ENCODE results near the gene TMEM151B.
A peak's percentile ranks its signal among the peaks of the same experiment; 100 is the strongest.

The TMEM151B gene

DNA sequence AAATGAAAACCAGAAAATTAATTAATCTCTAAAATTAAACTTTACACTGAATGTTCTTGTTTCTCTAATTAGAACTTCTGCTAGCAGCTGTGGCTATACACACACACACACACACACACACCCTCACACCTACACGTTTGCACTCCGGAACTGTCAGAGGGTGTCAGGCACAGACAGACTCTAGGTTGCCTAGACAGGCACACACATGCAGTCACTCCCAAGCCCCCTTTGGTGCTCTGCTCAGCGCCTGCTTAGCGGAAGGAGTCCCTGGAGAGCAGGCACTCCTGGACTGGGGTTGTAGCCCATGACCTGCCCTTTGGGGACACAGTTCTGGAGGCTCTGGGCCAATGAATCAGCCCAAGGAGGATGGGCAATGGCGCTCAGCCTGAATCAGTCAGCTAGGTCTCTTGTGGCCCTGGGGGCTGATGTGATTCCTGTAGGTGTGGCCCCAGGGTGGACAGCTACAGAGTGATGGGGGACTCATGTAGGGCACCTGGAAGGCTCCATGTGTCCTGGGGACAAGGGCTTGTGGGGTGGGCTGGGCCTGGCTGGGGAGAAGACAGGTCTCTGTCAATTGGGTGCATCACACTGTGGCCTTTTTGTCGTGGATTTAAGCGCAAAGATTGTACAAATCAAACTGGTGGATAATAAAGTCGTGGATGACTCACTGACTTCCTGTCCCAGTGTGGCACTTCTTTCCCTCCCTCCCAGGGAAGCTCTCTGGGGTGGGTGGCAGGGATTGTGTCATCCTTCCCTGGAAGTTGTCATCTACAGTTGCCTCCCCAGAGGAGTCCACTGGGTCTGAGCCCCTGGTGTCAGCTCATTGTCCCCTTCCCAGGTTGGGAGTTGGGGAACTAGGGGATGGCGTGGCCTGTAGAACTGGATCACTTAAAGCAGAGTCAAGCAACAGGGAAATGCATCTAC is 8.8 kb downstream of the TMEM151B start:
- no peak for DNase-seq (ENCODE audit: low read depth)

DNA sequence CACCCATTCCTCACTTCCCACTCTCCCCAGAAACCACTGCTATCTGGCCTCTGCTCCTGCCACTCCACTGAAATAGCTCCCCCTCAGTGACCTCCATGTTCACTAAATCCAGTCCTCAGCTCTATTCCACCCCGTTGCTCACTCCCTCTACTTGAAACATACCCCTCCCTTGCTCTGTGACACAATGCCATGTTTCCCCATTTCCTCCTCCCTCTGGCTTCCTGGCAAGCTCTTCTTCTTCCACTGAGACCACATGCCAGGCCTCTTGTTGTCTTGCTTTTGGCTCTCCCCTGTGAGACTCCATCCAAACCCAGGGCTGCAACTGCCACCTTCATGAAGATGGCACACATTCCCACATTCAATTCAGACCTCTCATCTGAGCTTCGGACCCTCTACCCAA is 13.9 kb downstream of the TMEM151B start:
- no peak for DNase-seq (ENCODE audit: low read depth)

DNA sequence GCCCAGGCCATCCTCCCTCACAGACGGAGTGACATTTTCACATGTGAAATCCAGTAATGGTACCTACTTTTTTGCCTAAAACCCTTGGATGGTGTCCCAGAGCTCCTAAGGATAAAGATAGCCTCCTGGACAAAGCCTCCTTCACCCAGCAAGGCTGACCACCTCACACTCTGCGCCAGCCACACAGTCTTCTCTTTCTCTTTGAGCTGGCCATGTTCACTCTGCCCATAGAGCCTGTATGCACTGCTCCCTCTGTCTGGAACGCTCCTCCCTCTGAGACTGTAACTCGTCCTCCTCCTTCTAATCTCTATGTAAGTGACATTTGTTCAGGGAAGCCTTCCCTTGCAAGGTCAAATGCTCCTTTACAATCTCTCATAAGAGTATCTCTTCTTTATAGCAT is 14.6 kb downstream of the TMEM151B start:
- DNase-seq (ENCODE audit: low read depth) = no peak

DNA sequence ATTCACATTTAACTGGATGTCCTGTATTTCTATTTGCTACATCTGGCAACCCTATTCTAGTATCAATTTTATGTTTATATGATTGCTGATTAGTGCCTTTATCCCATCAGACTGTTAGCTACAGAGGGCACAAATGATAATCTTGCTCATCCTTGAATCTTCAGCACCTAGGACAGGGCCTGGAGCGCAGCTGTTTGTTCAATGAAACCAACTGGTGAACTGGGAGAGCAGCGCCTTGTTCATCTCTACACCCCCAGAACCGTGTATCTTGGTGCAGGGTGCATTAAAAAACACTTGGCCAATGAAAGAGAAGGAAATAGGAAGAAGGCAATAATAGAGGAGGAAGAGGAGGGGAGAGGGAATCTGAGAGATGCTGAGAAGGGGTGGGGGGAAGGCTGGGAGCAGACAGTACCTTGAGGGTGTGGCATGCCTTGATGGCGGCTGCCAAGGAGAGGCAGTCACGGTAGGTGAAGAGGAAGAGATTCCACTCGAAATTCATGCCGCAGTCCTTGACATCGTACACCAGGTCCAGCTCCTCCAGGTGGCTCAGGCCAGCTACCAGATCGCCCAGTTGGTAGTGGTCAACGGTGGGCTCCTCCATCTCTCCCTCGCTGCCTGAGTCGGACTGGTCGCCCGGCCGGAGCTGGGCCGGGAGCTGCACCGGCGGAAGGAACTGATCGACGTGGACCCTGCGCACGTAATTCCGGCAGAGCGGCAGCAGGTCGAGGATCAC is 15.5 kb downstream of the TMEM151B start:
- peak; percentile 30 for DNase-seq (ENCODE audit: low read depth)

DNA sequence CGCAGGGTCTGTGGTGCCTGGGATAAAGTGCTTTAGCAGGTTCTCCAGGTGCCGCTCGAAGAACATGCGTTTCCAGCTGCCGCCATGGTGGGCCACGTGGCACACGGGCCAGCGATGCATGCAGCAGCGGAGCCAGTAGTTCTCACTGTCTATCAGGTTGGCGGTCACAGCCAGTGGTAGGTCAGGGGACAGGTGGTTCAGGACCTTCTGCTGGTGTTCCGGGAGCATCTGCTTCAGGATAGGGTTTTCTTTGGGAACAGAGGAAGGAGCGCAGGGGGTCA is 16.0 kb downstream of the TMEM151B start:
- no peak for DNase-seq (ENCODE audit: low read depth)

DNA sequence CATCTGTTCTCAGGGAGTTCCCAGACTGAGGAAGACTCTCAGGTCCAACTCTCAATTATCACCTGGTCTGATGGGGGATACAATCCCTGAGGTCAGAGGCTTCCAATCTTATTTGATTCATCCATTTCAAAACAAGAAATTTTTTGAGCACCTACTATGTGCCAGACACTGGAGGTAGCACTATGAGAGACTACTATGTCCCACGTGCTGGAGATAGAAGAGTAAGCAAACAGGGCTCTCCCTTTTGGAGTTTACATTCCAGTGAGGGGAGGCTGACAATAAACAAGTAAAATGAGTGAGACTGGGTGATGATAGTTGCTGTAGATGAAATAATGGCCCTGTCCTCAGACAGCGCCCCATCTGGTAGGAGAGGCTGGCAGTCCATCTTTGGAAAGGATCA is 16.5 kb downstream of the TMEM151B start:
- DNase-seq (ENCODE audit: low read depth) = no peak

DNA sequence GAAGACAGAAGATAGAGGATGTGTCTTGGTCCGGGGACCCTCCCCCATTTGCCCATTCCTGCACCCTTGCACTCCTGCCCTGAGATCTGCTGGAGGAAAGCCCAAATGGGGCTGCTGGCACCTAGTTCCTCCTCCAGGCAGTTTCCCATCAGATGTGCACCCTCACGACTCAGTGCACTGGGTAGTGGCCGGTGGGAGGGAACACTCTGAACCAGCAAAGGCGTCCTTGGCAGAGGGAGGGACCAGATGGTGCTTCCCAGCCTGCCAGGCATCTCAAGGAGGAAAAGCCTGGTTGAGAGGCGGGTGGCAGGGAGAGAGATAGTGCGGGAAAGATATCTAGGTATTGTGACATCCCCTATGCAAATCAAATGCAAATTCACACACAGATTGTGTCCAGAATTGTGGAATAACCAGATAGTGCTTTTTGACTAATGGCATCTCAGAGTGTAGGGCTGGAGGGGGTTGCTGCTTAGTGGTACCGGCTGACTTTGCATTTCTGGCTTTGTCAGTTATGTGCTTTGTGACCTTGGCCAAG is 19.5 kb downstream of the TMEM151B start:
- DNase-seq (ENCODE audit: low read depth) = no peak

DNA sequence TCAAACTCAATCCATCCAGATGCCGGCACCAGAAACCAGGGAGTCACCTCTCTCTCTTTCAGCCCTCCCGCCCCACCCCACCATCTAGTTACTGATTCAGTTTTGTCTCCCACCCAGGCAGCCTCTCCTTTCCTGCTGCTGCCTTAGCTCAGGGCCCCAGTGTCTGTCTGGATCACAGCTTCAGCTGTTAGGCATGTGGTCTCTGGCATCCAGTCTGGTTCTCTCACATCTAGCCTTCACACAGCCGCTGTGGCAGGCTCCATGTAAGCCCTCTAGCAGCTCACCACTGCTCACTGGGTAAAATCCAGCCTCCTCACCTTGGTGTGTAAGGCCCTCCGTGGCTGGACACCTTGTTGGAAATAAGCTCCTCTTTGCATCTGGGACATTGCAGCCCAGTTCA is 21.6 kb downstream of the TMEM151B start:
- no peak for DNase-seq (ENCODE audit: low read depth)

DNA sequence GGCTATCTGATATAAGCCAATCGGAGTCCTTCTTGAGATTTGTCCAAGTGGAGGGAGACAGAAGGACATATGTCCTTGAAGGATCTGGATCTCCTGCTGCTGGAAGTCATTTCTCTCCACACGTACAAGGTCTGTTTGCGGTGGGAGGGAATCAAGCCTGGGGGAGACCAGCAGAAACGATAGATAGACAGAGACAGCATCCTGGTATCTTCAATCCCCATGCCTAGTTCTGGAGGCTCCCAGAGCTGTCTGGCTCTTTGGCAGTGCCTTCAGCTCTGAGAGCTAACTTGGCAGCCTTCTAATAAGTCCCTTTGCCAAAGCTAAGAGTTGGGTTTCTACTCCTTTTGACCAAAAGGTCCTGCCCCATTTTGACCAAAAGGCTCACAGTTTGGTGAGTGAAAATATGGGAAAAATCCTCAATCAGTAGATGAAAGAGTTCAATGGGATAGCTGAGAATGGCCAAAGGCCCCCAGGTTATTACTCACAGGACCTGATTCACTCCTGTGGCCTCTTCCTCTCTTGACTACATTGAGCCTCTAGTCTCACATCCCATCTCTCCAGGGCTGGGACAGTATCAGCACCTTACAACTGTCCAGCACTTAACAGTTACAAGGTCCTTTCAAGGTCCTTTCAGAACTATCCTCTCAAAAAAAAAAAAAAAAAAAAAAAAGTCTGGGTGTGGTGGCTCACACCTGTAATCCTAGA is 22.6 kb downstream of the TMEM151B start:
- no peak for DNase-seq (ENCODE audit: low read depth)

DNA sequence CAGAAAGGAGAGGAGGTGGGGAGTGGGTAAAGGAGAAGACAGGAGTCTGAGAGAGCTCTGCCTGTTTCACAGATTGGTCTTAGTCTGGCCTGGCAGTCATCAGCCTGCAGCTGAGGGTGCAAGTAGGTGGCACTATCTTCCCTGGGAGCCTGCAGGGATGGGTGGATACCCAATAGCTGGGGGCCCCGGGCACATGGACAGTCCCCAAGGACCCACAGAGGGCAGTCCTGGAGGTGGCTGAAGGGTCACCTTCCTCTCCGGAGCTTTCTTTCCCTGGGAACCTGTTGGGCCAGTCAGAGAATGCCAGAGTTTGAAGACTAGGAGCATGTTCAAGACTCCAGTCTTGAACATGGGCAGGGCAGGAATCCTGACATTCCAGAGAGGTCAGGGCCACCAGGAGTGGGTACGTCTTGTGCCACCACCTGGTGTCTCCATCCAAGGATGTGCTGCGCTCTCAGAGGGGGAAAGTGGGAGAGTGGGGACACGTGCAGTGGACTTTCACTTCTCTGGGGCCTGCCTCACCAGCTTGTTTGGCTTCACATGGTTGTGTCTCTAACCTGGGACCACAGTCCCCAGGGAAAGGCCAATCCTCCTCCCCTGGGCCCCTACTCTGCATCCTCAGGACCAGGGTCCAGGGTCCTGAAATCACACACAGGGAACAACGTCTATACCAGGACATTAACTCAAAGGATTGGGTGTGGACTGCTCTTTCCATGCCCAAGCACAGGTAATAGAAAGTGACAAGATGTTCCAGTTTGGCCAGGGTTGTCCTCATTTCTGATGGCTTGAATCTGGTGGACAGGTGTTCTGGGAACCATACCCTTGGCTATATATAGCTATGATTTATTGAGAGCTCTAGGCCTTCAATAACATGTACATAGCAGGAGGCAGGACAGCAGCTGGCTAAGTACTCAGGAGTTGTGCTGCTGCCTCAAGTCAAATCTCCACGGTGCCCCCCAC is 24.9 kb downstream of the TMEM151B start:
- no peak for DNase-seq (ENCODE audit: low read depth)

DNA sequence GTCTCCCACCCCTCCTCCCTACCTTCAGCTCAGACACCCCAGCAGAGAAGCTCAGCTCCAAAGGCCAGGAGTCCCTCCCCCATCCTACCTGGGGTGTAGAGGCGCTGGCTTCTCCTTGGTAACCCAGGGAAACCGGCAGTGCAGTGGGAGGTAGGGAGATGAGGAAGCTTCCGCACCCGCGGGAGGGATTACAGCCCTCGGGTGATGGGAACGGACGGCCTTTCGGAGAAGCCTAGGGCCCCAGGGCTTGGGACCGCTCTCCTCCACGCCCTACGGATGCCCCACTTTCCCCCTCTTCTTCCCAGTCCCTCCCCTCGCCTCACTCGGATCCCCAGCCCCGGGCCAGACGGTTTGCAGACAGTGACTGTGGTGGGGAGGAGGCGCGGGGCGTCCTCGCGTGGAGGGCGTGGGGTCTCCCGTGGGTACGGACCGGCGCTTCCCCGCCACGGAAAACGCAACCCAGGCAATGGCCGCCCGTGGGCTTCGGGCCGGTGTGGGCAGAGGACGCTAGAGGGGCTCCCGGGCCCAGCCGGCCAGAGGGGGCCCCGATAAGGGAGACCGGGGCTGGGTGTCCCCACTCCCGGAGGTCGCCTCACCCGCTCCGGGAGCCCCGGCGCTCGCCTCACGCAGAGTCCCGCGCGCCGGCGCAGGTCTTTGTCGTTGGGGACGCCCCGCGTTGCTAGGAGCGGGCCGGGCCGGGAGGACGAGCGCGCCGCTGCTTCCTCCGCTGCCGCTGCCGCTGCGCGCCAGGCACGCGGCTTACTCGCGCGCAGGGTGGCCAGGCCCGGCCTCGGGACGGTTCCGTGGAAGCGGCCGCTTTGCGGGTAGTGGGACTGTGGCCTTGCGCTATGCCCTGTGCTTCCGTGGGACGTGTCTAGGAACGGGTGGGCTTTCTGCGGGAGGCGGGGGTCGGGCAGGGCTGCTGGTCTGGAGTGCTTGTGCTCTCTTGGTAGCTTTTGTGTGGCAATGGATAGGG is 27.1 kb downstream of the TMEM151B start:
- DNase-seq (ENCODE audit: low read depth) = no peak

DNA sequence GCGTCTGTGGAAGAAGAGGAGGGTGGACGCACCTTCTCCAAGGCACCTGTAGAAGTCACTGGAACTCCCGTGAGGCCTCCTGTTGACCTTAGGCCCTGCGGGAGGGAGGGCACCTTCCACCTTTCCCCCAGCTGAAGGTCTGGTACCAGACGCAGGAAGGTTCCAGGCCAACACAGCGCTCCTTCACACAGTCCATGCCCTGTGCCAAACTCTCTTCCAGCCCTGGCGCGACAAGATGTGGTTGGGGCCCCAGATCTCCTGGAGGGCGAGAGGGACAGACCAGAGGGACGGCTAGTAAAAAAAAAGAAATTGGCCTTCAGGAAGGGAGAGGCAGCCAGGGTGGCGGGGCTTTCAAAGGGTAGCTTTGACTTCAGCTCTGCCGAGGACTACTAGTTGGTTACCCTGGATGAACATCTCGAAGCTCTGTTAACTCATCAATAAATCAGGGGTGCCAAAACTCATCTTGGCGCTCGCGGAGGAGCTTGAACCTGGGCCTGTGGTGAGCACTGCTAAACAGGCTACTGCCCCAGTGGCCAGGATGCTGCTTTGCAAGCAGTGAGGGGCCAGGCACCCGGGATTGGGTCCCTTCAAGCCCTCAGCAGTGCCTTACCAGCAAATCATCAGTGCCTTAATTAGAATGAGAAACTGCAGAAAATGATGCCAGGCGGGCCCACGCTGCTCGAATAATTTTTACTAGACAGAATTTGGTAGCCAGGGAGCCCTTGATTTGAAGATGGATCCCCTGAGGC is 28.0 kb downstream of the TMEM151B start:
- DNase-seq (ENCODE audit: low read depth) = no peak

DNA sequence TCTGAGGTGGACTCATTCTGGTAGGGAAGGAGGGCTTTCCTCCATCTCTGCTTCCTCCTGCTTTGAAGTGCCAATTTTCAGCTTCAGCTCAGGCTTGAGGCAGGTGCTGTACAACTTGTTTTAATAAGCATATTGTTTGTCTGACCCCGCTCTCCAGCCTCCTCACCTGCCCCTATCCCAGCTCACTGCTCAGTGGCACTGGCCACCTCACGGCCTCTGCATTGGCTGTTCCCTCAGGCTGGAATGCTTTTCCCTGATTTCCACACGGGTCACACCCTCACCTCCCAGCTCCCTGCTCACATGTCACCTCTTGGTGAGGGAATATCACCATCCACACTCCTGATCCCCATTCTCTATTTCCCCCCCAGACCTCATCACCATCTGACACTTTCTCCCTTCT is 28.6 kb downstream of the TMEM151B start:
- no peak for DNase-seq (ENCODE audit: low read depth)

DNA sequence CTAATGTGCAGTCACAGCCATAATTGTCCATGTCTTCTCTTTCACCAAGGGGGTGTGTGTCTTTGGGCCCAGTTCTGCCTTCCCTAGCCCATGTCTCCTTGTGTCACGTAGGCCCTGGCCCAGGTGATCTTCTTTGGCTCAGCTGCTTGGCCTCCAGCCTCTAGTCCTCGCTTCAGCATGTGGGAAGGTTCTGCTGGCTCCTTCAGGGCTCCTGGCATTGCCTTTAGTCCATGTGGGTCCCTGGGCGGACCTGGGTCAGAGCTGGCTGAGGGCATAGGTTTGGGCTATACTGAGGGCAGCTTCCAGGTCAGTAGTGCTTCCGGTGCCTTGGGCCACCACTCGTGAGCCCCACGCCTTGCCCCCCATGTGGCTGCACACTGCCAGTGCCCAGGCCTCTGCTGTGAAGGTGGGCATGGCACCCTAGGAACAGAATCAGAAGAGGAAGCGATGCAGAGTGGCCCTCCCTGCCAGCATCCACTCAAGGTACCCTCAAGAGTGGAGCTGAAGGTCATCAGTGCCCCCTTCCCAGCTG is 30.1 kb downstream of the TMEM151B start:
- no peak for DNase-seq (ENCODE audit: low read depth)

DNA sequence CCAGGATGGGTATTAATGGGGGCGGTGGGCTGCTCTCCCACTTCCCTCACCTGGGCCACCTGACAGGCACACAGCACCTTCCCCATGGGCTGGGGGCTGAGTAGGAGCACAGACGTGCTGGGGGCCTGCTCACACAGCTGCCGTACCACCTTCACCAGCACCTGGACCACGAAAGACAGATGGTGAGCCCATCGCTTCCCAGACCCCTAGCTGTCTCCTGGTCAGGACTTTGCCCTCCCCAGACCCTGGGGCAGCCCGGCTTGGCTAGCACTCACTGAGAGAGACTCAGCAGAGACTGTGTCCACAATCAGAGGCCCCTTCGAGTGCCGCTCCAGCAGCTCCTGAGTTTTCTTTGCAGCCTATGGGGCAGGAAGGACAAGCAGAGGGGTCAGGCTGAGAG is 30.9 kb downstream of the TMEM151B start:
- DNase-seq (ENCODE audit: low read depth) = no peak

DNA sequence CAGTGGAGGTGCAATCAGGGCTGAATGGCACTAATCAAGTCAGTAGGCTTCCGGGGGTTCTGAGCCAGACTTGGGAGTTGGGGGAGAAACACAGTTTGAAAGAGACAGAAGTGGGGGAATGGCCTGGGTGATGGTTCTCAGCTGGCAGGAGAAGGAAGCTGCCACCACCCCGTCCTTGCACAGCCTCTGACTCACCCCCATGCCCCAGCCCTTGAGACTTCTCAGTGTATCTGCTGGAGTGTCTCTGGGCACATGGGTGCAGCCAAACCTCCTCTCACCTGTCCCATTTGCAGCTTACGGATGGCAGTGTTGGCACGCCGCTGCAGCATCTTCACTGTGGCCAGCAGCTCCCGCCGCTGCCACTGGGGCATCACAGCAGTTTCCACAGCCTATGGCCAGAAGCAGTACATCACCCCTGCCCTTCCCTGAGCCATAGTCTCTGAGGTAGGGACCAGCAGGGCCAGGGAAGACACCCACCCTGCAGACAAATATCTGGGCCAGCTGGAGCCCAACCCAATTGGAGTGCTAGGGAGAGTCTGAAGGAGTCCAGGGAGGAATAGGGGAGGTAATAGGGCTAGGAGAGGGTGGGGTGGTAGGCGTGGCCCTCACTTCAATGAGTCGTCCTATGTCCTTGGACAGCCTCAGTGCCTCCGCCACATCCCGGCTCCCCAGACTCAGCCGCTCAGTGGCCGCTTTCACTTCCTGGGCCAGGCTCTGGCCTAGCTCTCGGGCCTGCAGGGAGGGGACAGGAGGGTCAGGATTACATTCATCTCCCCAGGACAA is 31.7 kb downstream of the TMEM151B start:
- DNase-seq (ENCODE audit: low read depth) = no peak

DNA sequence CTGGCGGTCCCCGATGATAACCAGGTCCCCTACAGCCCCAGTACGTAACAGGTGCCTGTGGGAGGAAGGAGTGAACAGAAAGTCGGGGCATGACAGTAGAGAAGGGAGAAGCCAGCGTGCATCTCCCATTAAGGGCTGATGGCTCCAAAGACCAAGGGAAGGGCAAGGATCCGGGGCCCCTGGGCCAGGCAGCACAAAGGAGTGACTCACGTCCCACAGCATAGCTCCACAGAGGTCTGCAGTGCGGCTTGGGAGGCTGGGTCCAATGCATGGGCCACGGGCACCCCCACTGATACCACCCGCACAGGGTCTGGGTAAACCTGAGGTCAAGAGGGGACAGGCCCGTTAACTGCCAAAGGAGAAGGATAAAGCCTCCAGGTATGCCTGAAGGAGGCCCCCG is 32.6 kb downstream of the TMEM151B start:
- no peak for DNase-seq (ENCODE audit: low read depth)

DNA sequence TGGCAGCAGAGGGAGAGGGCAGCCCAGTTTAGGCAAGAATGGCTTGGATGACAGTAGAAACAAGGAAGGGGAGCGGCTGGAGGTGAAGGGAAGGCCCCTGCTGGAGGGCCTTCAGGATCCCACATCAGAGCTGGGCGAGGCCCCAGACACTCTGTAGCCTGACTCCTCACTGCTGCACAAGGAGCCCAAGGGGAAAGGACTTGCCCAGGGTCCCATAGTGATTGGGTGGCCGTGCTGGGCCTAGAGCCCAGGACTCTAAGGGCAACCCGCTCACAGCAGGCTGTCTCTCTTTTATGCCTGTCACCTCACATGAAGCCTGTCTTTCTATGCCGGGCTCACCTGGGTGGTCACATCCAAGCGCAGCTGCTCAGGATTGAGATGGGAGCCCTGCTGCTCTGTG is 33.6 kb downstream of the TMEM151B start:
- DNase-seq (ENCODE audit: low read depth) = no peak

Measured in amniotic epithelial cell (primary cell).